GM21717 (cell line): ENCODE data around the gene P2RY2.
"Not testable (repeated sequence)": the region's sequence is repeated elsewhere in the genome, so short reads cannot be mapped to it uniquely, and the experiment has no call there.

Experiments
- ATAC-seq: cut with Tn5 transposase; IDR thresholded peaks from one replicate; pipeline ENCODE4 v1.9.1; 2021; ENCODE audit warnings: mild to moderate bottlenecking, moderate library complexity; ENCODE audit not compliant: unreplicated experiment

P2RY2 gene

GRCh38 chr11:73187854-73188253, 30.2 kb upstream of the P2RY2 start:
- ATAC-seq: no peak

GRCh38 chr11:73188301-73188700, 29.8 kb upstream of the P2RY2 start:
- no peak for ATAC-seq

GRCh38 chr11:73189315-73189714, 28.8 kb upstream of the P2RY2 start:
- ATAC-seq: peak; percentile 54

- no peak for ATAC-seq
These were observed 28.1 kb upstream of the P2RY2 start for GRCh38 chr11:73189723-73190556.

- ATAC-seq: no peak
These were observed 27.6 kb upstream of the P2RY2 start for GRCh38 chr11:73190557-73190885.

GRCh38 chr11:73191151-73191550, 26.9 kb upstream of the P2RY2 start:
- no peak for ATAC-seq

GRCh38 chr11:73192272-73192671, 25.8 kb upstream of the P2RY2 start:
- ATAC-seq: no peak

- ATAC-seq: no peak
These were observed 24.6 kb upstream of the P2RY2 start for GRCh38 chr11:73193251-73194033.

GRCh38 chr11:73194034-73194507, 24.0 kb upstream of the P2RY2 start:
- no peak for ATAC-seq

GRCh38 chr11:73194593-73194992, 23.5 kb upstream of the P2RY2 start:
- ATAC-seq: no peak

GRCh38 chr11:73195191-73196007, 22.7 kb upstream of the P2RY2 start:
- ATAC-seq: no peak

- ATAC-seq: no peak
These were observed 21.5 kb upstream of the P2RY2 start for GRCh38 chr11:73196576-73196975.

- no peak for ATAC-seq
These were observed 20.7 kb upstream of the P2RY2 start for GRCh38 chr11:73197348-73197747.

GRCh38 chr11:73197787-73198186, 20.3 kb upstream of the P2RY2 start:
- not testable (repeated sequence) for ATAC-seq

GRCh38 chr11:73198677-73199076, 19.4 kb upstream of the P2RY2 start:
- ATAC-seq: no peak

GRCh38 chr11:73199446-73199845, 18.6 kb upstream of the P2RY2 start:
- ATAC-seq: no peak

GRCh38 chr11:73200256-73200655, 17.8 kb upstream of the P2RY2 start:
- ATAC-seq: no peak

- ATAC-seq: no peak
These were observed 16.8 kb upstream of the P2RY2 start for GRCh38 chr11:73201249-73201648.

- no peak for ATAC-seq
These were observed 15.9 kb upstream of the P2RY2 start for GRCh38 chr11:73201888-73202780.

- ATAC-seq: no peak
These were observed 14.8 kb upstream of the P2RY2 start for GRCh38 chr11:73203322-73203721.
